Frontal cortex (tissue), 4 donors: ENCODE measurements around the gene TSPOAP1. TPM values are rescaled to one million over a fixed set of nuclear protein-coding genes. Genes with fewer than 3 reads are reported as not detected.

Experiments
- DNase-seq, 2 donors: peaks; one replicate each; pipeline ENCODE4 v3.0.0; 2012; ENCODE audit warnings: low spot score in 2 of 2
- FAIRE-seq: peaks from 2 replicates; lab custom pipeline; 2012; peaks lifted over from hg19 to GRCh38; lab: Jason Lieb, UNC
- small RNA-seq: library from RNA; depleted of rRNA; stranded (forward); fragments of <200 nt; gene quantifications from one replicate; pipeline ENCODE3, GENCODE V24; 2014
- total RNA-seq: library from RNA; depleted of rRNA; stranded (reverse); fragments of >200 nt; gene quantifications from one replicate; pipeline ENCODE4 v1.2.3, GENCODE V29; 2014
- donor health status: control.
- donor health status: control.
- donor health status: control.

Gene TSPOAP1
- total RNA-seq, 1 donor from 2014 or later = 31.0 TPM

GRCh38 chr17:58268326-58268725, 60.3 kb downstream of the TSPOAP1 start:
- FAIRE-seq (no peak), DNase-seq (no peak)

- FAIRE-seq = no peak
- DNase-seq = no peak
Observed at GRCh38 chr17:58267347-58268324, 61.0 kb downstream of the TSPOAP1 start.

DNA sequence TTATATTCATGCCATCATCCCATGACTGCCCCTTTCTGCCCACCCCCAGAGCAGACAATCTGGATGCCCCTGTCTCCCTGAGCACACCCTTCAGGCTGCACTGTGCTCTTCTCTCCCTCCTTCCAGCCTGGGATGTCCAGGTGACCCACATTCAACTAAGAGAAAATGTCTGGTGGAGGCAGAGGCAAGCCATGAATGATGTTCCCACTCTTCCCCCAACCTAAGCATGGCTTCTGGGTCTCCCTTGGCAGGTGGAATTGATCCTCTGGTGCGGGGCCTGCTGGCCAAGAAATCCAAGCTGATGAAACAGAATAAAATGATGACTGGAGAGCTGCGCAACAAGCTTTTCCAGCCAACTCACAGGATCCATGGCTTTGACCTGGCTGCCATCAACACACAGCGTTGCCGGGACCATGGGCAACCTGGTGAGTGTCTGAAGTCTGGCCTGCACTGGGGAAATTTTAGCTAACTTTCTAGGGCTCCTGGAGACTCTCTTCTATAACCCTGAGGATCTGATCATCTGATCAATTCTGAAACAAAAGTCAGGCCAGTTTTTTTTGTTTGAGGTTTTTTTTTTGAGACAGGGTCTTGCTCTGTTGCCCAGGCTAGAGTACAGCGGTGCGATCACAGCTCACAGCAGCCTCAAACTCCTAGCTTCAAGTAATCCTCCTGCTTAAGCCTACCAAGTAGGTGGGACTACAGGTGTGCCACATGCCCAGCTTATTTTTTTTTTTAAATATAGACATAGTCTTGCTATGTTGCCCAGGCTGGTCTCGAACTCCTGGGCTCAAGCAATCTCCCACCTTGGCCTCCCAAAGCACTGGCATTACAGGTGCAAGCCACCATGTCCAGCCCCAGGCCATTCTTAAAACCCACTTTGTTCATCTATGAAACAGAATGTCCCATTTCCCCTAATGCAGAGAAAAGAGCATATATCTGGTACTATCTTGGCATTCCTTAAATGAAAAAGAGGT, 62.4 kb downstream of the TSPOAP1 start:
- no peak for FAIRE-seq
- no peak for DNase-seq

GRCh38 chr17:58265271-58265670, 63.3 kb downstream of the TSPOAP1 start:
- FAIRE-seq = no peak

DNA sequence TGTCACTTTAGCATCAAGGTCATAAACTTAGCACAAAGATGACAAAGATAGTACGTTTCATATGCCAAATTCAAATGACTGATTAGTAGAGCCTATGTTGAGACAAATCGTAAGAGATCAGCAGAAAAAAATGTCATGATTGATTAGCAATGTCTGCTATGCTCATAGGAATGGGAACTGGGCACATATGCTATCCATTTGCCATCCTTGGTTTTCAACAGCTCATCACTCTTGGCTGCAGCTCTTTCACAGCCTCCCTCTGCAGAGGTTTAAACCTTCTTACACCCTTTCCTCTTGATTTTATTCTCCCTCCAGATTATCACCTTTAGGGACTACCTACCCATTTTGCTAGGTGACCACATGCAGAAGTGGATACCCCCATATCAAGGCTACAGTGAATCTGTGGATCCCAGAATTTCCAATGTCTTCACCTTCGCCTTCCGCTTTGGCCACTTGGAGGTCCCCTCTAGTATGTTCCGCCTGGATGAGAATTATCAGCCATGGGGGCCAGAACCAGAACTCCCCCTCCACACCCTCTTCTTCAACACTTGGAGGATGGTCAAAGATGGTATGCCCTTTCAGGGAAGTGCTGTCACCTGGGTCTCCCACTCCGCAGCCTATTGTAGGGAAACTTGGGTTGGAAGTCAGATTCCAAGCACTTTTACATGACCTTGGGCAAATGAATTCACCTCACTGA, 64.0 kb downstream of the TSPOAP1 start:
- DNase-seq (no peak), FAIRE-seq (no peak)

More at GRCh38 chr17:58265271-58265670, 63.3 kb downstream of the TSPOAP1 start:
- no peak for DNase-seq

DNA sequence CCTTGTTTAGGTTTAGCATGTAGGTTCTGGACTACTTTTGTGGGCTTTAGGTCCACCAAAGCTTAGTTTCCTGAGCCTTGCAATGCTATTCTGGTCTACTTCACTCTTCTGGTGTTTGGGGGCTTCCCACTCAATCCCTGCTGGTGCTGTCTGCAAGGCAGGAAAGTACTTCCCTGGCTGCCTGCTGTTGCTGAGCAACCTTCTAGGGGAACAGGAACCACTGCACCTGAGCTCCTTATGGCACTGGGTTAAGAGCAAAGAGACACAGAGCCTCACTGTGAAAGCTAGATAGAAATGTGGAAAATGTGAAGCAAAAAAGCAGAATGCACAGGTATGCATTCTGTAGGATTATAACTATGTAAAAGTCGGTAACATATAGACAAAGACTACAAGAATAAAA, 64.8 kb downstream of the TSPOAP1 start:
- no peak for DNase-seq
- no peak for FAIRE-seq

- FAIRE-seq = no peak
Observed at GRCh38 chr17:58262149-58262548, 66.4 kb downstream of the TSPOAP1 start.

DNA sequence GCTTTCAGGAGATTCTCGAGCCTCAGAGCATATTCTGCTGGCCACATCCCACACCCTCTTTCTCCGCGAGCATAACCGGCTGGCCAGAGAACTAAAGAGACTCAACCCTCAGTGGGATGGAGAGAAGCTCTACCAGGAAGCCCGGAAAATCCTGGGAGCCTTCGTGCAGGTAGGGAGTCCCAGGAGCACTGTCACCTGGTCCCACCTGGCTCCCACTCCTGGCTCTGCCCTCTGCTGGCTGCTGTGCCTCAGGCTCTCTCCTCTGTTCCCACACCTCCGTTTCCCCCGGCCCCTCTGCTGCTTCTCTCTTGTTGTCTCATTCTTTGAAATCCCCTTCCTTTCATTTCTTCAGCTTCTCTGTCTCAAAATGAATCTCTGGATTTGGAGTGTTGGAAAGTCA, 73.8 kb downstream of the TSPOAP1 start:
- no peak for FAIRE-seq

More at GRCh38 chr17:58262149-58262548, 66.4 kb downstream of the TSPOAP1 start:
- DNase-seq = no peak

GRCh38 chr17:58253082-58253481, 75.5 kb downstream of the TSPOAP1 start:
- DNase-seq (no peak), FAIRE-seq (no peak)

More for the DNA sequence above, 73.8 kb downstream of the TSPOAP1 start:
- DNase-seq = no peak

DNA sequence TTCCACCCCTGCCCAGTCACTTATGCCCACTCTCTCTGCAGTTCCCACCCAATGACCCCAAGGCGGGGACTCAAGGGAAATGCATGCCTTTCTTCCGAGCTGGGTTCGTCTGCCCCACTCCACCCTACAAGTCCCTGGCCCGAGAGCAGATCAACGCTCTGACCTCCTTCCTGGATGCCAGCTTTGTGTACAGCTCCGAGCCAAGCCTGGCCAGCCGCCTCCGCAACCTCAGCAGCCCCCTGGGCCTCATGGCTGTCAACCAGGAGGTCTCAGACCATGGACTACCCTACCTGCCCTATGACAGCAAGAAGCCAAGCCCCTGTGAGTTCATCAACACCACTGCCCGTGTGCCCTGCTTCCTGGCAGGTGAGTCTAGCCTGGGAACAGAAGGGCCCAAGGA, 76.5 kb downstream of the TSPOAP1 start:
- DNase-seq (no peak), FAIRE-seq (no peak)

Small RNAs within 50 kb of the gene (small RNA-seq; reads per million reads assigned to genes)
- not detected for gene MIR4736

Other genes with a start within 250 kb of the TSPOAP1 start
- gene DYNLL2, start 245.4 kb downstream of the TSPOAP1 start, total RNA-seq = 33.0 TPM
- gene OR4D1, start 180.4 kb downstream of the TSPOAP1 start, total RNA-seq = under 0.01 TPM
- gene OR4D2, start 161.8 kb downstream of the TSPOAP1 start, total RNA-seq = not detected
- gene EPX, start 136.1 kb downstream of the TSPOAP1 start, total RNA-seq = not detected
- gene MKS1, start 109.5 kb downstream of the TSPOAP1 start, total RNA-seq = 13.0 TPM
- not detected for gene LPO, start 90.2 kb downstream of the TSPOAP1 start, total RNA-seq
- 1.2 TPM for gene MPO, start 47.9 kb downstream of the TSPOAP1 start, total RNA-seq
- gene SUPT4H1, start 23.4 kb upstream of the TSPOAP1 start, total RNA-seq = 35.1 TPM
- 0.41 TPM for gene RNF43, start 88.7 kb upstream of the TSPOAP1 start, total RNA-seq
- gene HSF5, start 159.6 kb upstream of the TSPOAP1 start, total RNA-seq = under 0.01 TPM
- gene MTMR4, start 185.8 kb upstream of the TSPOAP1 start, total RNA-seq = 126 TPM